ENCODE results near the gene HSPA4L. TPM values are rescaled to one million over a fixed set of nuclear protein-coding genes. Genes with fewer than 3 reads are reported as not detected.
A peak's percentile ranks its signal among the peaks of the same experiment; 100 is the strongest.

The HSPA4L gene
- total RNA-seq, 6 experiments from 2014 or later, result 1.8 to 14.9 (median 13.0) TPM

GRCh38 chr4:127856196-127856812 is 74.2 kb downstream of the HSPA4L start:
- DNase-seq, result no peak
- Histone ChIP-seq H3K9me3 (no peaks in the 10 kb centered on the region), H3K27ac (no peak overlapping the region), H3K36me3 (no peaks in the 10 kb centered on the region), H3K4me1 (no peaks in the 10 kb centered on the region), H3K27me3 (no peaks in the 10 kb centered on the region), H3K4me3 (no peak overlapping the region)
- no peak for ATAC-seq
- TF ChIP-seq POLR2A (IDR thresholded peaks at IDR 0.05), result no peak
- TF ChIP-seq CTCF (IDR thresholded peaks at IDR 0.05), result no peak
- intact Hi-C loops (cut with DNase I), result no loop called here

GRCh38 chr4:127856813-127857447 is 74.8 kb downstream of the HSPA4L start:
- 66% methylated on average over 2 of the region's 4 CpGs for WGBS (ENCODE audit: insufficient coverage, low coverage, low lambda C conversion rate, missing lambda C conversion rate)
- no peak for DNase-seq
- TF ChIP-seq CTCF (IDR thresholded peaks at IDR 0.05) (no peak), POLR2A (IDR thresholded peaks at IDR 0.05) (no peak)
- Histone ChIP-seq H3K4me1 (no peaks in the 10 kb centered on the region), H3K9me3 (no peaks in the 10 kb centered on the region), H3K27me3 (no peaks in the 10 kb centered on the region), H3K36me3 (no peaks in the 10 kb centered on the region), H3K27ac (no peak overlapping the region), H3K4me3 (no peak overlapping the region)
- intact Hi-C loops (cut with DNase I), result no loop called here
- ATAC-seq, result peak in 2 of 4 donors; percentile 16 to 25

GRCh38 chr4:127857641-127858040 is 75.5 kb downstream of the HSPA4L start:
- no peaks in the 10 kb centered on the region for H3K9me3 ChIP-seq
- intact Hi-C loops (cut with DNase I), result no loop called here
- no peak for DNase-seq
- WGBS (ENCODE audit: insufficient coverage, low coverage, low lambda C conversion rate, missing lambda C conversion rate), result 93% methylated on average over 1 of the region's 1 CpG
- no peaks in the 10 kb centered on the region for H3K36me3 ChIP-seq
- no peak overlapping the region for H3K27ac ChIP-seq
- no peaks in the 10 kb centered on the region for H3K4me1 ChIP-seq
- H3K27me3 ChIP-seq, result no peaks in the 10 kb centered on the region
- TF ChIP-seq POLR2A (IDR thresholded peaks at IDR 0.05), result no peak
- no peak for TF ChIP-seq CTCF (IDR thresholded peaks at IDR 0.05)
- H3K4me3 ChIP-seq, result no peak overlapping the region
- no peak for ATAC-seq

GRCh38 chr4:127868196-127868595 is 86.1 kb downstream of the HSPA4L start:
- ATAC-seq (no peak), DNase-seq (no peak)
- no peaks in the 10 kb centered on the region for H3K4me1 ChIP-seq
- no peak overlapping the region for H3K27ac ChIP-seq
- intact Hi-C loops (cut with DNase I), result no loop called here
- 100% methylated on average over 2 of the region's 2 CpGs for WGBS (ENCODE audit: insufficient coverage, low coverage, low lambda C conversion rate, missing lambda C conversion rate)
- no peaks in the 10 kb centered on the region for H3K36me3 ChIP-seq
- TF ChIP-seq CTCF (IDR thresholded peaks at IDR 0.05) (no peak), POLR2A (IDR thresholded peaks at IDR 0.05) (no peak)
- no peak overlapping the region for H3K4me3 ChIP-seq
- no peaks in the 10 kb centered on the region for H3K9me3 ChIP-seq
- H3K27me3 ChIP-seq, result no peaks in the 10 kb centered on the region

Measured in right lobe of liver (tissue), 6 donors.